HS-27A (cell line): ENCODE data around the gene GLYAT.

ENCODE experiments used
- DNase-seq: peaks from one replicate; pipeline ENCODE4 v3.0.0-alpha.2; 2012; ENCODE audit warnings: low read depth, missing footprints

The GLYAT gene

DNA sequence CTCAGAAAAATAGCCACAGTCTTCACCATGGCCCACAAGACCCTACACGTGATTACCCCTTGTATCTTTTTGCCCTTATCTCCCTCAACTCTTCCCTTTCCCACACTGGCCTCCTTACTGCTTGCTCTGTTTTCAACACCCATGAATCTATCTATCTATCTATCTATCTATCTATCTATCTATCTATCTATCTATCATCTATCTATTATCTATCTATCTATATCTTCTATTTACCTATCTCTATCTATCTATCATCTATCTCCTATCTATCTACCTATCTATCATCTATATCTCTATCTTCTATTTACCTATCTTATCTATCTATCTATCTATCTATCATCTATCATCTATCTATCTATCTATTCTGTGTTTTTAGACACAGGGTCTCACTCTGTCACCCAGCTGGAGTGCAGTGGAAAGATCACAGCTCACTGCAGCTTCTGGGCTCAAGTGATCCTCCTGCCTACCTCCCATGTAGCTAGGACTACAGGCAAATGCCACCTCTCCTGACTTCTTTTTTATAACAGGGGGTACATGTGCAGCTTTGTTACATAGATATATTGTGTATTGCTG is 55.1 kb downstream of the GLYAT start:
- DNase-seq: no peak

DNA sequence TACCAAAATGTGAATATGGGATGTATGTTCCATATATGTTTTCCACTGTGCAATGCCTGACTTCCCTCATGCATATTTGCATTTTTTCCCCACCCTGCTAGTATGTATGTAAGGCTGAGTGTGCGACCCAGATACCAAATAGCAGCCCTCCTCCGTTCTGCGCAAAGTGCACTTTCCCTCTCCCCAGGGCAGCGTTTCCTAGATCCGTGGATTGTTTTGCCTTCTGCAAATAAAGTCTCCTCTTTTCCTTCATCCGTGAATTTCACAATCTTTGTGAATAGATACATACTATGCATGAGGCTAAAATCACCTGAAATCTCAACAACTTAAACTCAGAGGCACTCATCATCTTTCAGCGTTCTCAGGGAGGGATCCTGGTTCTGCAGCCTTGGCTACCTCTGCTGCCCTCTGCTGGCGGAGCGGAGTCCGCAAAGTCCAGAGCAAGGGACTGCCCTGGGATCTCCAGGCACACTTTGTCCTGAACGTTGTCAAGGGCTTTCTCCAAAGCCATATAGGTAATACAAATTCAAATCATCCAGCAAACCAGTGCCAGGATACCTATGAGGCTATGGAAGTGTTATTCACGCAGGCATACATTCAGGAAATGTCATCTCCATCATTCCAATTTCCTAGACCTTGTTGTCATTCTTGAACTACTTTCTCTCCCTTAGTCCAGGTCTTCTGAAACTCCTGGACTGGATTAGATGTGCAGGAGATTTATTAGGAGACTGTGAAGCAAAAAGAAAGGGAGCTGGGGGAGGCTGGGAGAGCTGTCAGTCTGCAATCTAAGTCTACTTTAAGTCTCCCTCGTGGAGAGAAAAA is 56.2 kb downstream of the GLYAT start:
- no peak for DNase-seq

DNA sequence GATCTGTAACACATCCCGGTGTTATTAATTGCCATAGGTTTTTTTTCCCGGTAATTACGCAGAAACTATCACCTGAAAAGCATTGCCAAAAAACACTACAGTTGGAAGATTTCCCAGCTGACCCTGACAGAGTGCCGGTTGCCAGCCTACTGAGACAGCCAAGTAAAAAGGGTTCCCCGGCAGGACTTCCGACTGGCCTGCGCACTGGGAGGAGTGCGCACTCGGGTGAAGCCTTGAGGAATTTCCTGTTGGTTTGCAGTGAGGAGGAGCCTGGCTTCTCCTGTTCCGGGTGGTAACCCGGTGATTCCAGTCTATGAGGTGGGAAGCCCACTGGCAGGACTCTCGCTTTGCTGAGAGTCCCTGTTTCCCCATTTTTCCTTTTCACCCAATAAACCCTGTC is 57.1 kb downstream of the GLYAT start:
- DNase-seq: no peak

DNA sequence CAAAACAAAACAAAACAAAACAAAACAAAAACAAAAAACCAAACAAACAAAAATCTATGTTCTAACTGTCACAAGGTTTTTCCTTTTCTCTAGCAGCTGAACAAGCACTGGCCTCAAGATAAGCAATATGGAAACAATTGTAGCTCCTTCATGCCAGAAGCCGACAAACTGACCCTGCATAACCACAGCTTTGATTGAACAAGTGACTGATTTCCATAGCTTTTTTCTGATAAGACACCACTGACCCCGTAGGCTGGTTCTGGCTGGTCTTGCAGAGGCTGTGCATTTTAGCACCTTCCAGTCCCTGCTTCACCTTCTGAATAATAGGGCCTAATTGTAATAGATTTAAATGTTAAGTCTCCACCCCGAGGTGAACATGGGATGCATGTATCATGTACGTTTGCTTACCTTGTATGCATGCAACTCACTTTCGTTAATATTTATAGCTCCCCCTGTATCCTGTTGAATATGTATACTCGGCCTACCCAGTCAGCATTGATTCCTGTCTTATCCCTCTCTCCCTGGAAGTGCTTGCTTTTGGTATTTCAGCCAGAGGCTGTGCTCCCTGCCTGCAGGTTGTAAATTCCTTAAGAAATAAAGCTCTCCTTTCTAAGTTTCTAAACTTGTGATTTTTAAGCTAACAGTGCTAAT is 59.6 kb downstream of the GLYAT start:
- DNase-seq: no peak

DNA sequence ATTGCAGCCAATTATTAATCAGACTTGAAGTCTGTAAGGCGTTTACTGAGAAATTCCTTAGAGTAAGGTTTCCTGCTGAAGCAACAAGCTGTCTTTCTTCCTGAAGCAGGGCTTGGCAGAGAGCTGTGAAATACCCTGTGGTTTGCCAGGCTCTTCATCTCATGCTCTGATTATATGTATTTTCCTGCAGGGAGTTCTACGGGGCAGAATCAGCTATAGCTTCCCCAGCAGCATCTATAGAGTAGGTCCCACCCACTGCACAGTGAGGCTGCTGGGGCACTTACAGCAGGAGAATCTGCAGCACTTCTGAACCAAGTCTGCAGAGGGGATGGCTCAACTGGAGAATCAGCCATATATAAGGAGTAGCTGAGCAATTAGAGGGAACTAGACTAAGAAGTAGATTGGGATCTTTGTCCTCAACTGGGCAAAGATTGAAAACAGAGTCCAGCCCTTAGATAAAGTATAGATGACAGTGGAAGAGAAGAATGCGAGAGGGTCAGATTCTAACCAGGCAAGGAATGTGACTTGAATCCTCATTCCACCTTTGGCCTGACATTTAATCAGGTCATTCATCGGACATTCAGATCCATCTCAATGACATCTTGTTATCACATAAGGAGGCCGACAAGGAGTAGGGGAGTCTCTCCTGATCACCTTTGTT is 71.7 kb downstream of the GLYAT start:
- DNase-seq: no peak

DNA sequence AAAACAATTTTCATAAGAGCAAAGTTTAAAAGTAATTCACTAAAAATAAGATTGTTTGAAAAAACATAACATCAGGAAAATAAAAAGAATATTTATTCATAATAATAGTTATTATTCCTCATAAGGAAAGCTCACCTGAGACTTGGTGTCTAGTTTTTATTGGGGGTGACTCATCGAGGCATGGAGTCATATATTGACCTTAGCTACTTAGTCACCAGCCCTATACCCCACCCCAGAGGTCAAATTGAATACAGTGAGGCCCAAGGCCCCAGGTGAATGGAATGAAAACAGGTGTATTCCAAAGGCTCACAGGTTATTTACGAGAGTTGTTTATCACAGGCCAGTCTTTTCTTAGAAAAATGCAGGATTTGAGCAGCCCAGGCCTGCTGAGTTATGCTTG is 72.3 kb downstream of the GLYAT start:
- no peak for DNase-seq
